Measurements from ENCODE around the gene KBTBD3. TPM values are rescaled to one million over a fixed set of nuclear protein-coding genes. Genes with fewer than 3 reads are reported as not detected.
"Not testable (repeated sequence)": the region's sequence is repeated elsewhere in the genome, so short reads cannot be mapped to it uniquely, and the experiment has no call there.

KBTBD3 gene
- total RNA-seq, 4 donors from 2014 or later = 12.1 to 16.6 (median 13.8) TPM

GRCh38 chr11:106011481-106011880 lies 65.7 kb downstream of the KBTBD3 start:
- 89% methylated on average over 2 of the region's 2 CpGs for WGBS, 2 donors
- H3K9me3 ChIP-seq = no peaks in the 10 kb centered on the region
- H3K27me3 ChIP-seq = no peaks in the 10 kb centered on the region
- intact Hi-C loops (cut with DNase I) = no loop called here
- H3K4me1 ChIP-seq = no peaks in the 10 kb centered on the region
- H3K4me3 ChIP-seq (replicated peaks in 1 of 3) = no peak overlapping the region
- no peak for TF ChIP-seq POLR2A (IDR thresholded peaks at IDR 0.05)
- TF ChIP-seq, protein P1, sequence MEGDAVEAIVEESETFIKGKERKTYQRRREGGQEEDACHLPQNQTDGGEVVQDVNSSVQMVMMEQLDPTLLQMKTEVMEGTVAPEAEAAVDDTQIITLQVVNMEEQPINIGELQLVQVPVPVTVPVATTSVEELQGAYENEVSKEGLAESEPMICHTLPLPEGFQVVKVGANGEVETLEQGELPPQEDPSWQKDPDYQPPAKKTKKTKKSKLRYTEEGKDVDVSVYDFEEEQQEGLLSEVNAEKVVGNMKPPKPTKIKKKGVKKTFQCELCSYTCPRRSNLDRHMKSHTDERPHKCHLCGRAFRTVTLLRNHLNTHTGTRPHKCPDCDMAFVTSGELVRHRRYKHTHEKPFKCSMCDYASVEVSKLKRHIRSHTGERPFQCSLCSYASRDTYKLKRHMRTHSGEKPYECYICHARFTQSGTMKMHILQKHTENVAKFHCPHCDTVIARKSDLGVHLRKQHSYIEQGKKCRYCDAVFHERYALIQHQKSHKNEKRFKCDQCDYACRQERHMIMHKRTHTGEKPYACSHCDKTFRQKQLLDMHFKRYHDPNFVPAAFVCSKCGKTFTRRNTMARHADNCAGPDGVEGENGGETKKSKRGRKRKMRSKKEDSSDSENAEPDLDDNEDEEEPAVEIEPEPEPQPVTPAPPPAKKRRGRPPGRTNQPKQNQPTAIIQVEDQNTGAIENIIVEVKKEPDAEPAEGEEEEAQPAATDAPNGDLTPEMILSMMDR (IDR thresholded peaks at IDR 0.05) = no peak
- DNase-seq = no peak
- no peak overlapping the region for H3K27ac ChIP-seq
- peaks cover 13 to 17% of the 10 kb centered on the region in 2 donors for H3K36me3 ChIP-seq

DNA sequence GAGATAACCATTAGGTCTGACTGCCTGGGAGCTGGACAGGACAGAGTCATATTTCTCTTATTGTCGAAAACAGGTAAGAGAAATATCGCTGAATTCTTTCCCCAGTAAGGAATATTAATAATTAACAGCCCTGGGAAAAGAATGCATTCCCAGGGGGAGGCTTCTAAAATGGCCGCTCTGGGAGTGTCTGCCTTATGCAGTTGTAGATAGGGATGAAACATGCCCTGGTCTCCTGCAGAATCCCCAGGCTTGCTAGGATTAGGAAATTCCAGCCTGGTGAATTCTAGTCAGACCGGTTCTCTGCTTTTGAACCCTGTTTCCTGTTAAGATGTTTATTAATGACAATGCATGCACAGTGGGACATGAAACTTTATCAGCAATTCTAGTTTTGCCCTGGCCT lies 74.1 kb downstream of the KBTBD3 start:
- H3K27me3 ChIP-seq; H3K36me3 ChIP-seq; H3K27ac ChIP-seq; intact Hi-C loops (cut with DNase I); DNase-seq; H3K9me3 ChIP-seq; H3K4me3 ChIP-seq (replicated peaks in 1 of 3); H3K4me1 ChIP-seq: not testable (repeated sequence)
- WGBS, 2 donors = 92 to 98% methylated on average over 4 of the region's 4 CpGs

- Histone ChIP-seq H3K4me1 (no peaks in the 10 kb centered on the region), H3K9me3 (no peaks in the 10 kb centered on the region), H3K27me3 (no peaks in the 10 kb centered on the region), H3K36me3 (peaks cover 4 to 5% of the 10 kb centered on the region in 2 donors), H3K27ac (no peak overlapping the region), H3K4me3 (replicated peaks in 1 of 3) (no peak overlapping the region)
- DNase-seq = no peak
- TF ChIP-seq, protein P1 (IDR thresholded peaks at IDR 0.05) = no peak
- TF ChIP-seq POLR2A (IDR thresholded peaks at IDR 0.05) = no peak
- intact Hi-C loops (cut with DNase I) = no loop called here
- 95% methylated on average over 4 of the region's 4 CpGs for WGBS, 2 donors
Measured at GRCh38 chr11:106001304-106002012, 75.7 kb downstream of the KBTBD3 start.

Other genes starting within 250 kb of the KBTBD3 start
- 10 to 100 TPM; 21.5 to 32.8 (median 30.5) TPM for gene MSANTD4, start 55.1 kb downstream of the KBTBD3 start, total RNA-seq
- gene AASDHPPT, start 315 bp upstream of the KBTBD3 start, total RNA-seq = 10 to 100 TPM; 35.3 to 49.0 (median 42.4) TPM